GM19324 (cell line): Measurements from ENCODE around the gene CENPP.

Experiments used
- ATAC-seq: cut with Tn5 transposase; IDR thresholded peaks from one replicate; pipeline ENCODE4 v1.9.1; 2021; ENCODE audit warnings: mild to moderate bottlenecking, moderate library complexity; ENCODE audit not compliant: unreplicated experiment, low FRiP score

CENPP gene

DNA sequence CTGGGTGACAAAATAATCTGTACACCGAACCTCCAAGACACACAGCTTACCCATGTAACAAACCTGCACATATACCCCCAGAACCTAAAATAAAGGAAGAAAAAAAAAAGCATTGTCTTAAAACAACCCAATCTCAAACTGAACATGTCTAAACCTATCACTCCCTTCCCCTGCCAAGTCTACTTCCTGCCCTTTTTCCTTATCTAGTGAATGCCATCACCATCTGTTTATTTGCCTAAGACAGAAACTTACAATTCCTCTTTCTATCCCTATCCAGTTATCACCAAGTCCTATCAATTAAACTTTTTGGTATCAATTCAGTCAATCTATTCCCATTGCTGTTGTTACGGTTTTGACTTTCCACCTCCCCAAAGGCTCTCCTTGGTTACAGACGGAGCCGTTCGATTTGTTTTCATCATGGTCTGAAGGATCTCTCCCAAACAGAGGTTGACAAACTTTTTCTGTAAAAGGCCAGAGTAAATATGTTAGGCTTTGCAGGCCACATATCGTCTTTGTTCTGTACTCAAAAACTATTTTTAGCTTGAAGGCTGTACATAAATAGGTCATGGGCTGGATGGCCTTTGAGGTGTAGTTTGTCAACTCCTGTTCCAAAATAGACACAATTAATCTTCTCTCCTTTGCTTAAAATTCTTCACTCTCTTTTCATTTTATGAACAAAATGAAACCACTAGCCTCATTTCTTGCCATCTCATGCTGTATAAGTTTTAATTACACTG lies 12.7 kb upstream of the CENPP start:
- no peak for ATAC-seq

- ATAC-seq = no peak
These were observed 12.1 kb upstream of the CENPP start for GRCh38 chr9:92313624-92314012.

- no peak for ATAC-seq
These were observed 10.3 kb upstream of the CENPP start for GRCh38 chr9:92315456-92315855.

DNA sequence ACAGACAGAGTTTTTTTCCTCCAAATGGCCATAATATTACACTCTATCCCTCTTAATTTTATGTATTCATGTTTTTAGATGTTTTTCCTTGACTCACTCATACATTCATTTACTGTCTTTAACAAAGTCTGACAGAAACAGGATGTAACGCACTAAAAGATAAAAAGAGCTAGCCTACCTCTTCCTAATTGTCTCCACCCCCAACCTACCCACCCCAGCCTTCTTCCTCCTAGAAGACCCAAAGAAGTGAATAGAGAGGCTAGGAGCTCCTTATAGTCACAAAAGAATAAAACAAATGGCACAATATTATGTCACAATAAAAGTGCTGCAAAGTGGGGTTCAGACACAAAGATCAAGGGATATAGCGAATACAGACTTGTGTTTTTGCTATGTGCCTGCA lies 1.3 kb upstream of the CENPP start:
- no peak for ATAC-seq

GRCh38 chr9:92324889-92325268 lies 874 bp upstream of the CENPP start:
- no peak for ATAC-seq

DNA sequence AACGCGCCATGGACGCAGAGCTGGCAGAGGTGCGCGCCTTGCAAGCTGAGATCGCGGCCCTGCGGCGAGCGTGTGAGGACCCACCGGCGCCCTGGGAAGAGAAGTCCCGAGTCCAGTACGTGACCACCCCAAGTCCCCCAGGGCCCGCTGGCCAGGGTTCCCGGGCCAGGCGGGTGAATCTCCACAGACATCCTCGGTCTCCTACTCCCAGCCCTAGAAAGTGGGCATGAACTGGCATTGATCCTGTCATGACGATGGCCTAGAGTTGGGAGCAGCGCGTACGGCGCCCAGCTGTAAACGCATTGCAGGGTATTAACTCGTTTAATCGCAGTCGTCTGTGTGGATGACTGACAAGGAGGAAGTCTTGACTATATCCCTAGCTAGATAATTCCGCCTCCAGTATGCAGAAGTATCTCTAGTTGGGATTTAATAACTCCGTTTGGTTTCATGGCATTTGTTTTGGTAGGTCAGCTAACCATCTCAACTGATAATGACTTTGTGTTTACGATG lies 293 bp downstream of the CENPP start:
- ATAC-seq = no peak

DNA sequence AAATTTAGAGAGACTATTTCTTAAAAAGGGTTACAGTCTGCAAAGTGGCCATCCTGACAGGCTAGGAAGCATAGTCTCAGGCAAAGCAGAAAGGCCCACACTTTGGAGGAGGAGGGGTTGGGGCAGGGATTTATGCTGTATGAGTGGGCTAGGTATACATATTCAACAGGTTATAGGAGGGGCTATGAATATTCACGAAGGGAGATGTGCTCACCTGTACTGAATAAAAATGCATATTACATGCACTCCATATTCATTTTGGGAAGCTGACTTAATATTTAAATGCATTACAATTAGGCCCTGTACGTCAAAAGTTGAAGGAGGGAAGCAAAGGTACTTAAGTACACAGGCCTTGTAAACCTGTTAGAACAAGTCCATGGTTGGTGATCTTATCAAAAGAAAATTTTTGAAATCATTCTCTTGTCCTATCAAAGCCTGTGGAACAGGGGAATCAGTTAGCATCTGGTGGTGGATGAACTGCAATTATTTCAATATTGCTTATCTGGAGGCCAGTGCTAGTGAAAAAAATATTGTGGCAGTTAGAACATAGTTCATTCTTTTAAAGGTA lies 1.6 kb downstream of the CENPP start:
- ATAC-seq = no peak

GRCh38 chr9:92328225-92328624 lies 2.5 kb downstream of the CENPP start:
- ATAC-seq = no peak

- no peak for ATAC-seq
These were observed 7.0 kb downstream of the CENPP start for GRCh38 chr9:92332577-92333281.

- no peak for ATAC-seq
These were observed 7.5 kb downstream of the CENPP start for GRCh38 chr9:92333282-92333634.

DNA sequence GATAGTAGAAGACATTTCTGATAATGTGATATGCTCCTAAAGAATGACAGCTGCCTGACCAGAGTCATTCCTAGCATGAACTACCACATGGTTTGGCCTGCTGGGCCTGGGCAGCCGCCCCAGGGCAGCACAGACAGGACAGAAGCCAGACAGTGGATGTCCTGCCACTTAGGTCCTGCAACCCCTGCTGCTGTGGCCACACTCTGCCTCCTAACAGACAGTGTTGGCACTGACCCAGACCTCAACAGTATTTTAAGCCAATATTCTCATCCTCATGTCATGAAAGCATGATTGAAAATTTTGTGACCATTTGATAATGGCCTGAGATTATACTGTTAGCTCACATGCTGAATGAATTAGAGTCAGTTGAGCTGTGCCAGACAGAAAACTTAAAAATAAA lies 15.8 kb downstream of the CENPP start:
- no peak for ATAC-seq

- ATAC-seq = no peak
These were observed 17.2 kb downstream of the CENPP start for GRCh38 chr9:92342825-92343488.

- ATAC-seq = no peak
These were observed 19.8 kb downstream of the CENPP start for GRCh38 chr9:92345582-92345981.

DNA sequence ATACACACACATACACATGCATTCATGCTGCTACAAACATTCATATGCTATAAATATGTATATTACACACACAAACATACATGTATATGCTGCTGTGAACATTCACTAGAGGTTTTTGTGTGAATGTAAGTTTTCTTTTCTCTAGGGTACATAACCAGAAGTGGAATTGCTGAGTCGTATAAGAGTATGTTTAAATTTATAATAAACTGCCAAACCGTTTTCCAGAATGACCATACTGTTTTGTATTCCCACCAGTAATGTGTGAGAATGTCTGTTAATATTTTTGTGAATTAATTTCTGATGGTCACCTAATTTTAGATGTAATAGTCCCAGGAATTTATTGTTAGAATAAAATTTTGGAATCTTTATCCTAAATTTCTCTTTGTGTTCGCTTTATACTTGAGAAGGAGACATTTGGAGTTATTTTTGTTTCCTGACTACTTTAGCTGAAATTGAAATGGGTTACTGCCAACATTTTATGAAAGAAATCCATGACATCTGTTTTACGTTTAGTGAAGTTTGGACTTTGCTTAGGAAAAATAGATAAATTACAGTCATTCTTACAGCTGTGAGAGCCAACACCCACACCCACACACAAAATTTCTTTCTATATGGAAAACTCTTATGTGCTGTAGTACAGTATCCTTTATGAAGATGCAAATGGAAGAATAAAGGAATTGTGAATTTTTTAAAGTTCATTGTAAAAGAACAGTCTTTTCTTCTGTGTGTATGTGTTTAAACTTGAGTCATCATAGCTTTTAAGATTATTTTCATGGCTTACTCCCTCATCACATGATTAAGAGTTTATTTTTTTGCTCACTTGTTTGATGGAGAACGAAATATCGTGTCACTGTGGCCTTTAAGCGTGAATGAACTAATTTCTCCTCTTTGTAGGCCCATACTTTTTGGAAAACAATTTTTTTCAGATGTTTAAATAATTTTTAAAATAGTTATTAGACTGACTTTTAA lies 24.3 kb downstream of the CENPP start:
- no peak for ATAC-seq

DNA sequence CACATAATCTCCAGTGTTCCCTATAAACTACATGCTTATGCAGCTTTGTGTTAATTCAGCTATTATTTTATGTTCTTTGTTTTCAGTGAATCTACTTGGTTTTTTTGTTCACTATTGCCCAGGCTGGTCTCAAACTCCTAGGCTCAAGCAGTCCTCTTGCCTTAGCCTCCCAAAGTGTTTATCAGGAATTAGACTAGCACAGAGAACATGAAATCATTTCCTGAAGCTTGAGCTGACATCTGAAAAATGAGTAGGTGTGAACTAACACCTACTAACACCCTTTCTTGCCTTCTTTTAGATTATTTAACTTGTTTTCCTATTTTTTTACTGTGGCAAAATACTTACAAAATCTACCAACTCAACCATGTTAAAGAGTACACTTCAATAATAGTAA lies 25.0 kb downstream of the CENPP start:
- no peak for ATAC-seq

- ATAC-seq = no peak
These were observed 27.3 kb downstream of the CENPP start for GRCh38 chr9:92353051-92353450.

- ATAC-seq = no peak
These were observed 33.7 kb downstream of the CENPP start for GRCh38 chr9:92359394-92359995.

- no peak for ATAC-seq
These were observed 34.3 kb downstream of the CENPP start for GRCh38 chr9:92360083-92360482.

- no peak for ATAC-seq
These were observed 43.3 kb downstream of the CENPP start for GRCh38 chr9:92369075-92369474.

DNA sequence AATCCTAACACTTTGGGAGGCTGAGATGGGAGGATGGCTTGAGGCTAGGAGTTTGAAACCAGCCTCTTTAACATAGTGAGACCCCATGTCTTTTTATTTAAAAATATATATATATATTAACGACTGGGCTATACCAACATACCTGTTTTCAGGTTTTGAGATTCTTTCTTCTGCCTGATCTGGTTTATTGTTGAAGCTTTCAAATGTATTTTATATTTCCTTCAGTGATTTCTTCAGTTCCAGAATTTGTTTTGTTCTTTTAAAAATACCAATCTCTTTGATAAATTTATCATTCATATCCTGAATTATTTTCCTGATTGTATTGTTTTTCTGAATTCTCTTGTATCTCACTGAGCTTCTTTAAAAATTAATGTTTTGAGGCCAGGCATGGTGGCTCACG lies 47.4 kb downstream of the CENPP start:
- no peak for ATAC-seq
